Astrocyte of the spinal cord (primary cell): ENCODE measurements around the gene GNAQ.

Experiments used
- DNase-seq: peaks from one replicate; pipeline ENCODE4 v3.0.0; 2011; ENCODE audit warnings: low read depth, low spot score
- H3K4me3 ChIP-seq: 2 replicates; pipeline ENCODE4 v1.5.1; 2011; ENCODE audit warnings: low read depth, mild to moderate bottlenecking, low read length, moderate library complexity
- CTCF ChIP-seq: IDR thresholded peaks from 2 replicates; pipeline ENCODE4 v1.5.1; 2012; ENCODE audit warnings: low read depth, mild to moderate bottlenecking, low read length, inconsistent platforms
- in situ Hi-C: cut with HindIII; loops from 2 replicates; pipeline ENCODE4 v1.10.0; 2017; ENCODE audit warnings: low sequenced_read_pairs

Gene GNAQ

GRCh38 chr9:78000221-78000620 is 31.4 kb downstream of the GNAQ start:
- in situ Hi-C loops = no loop called here
- TF ChIP-seq CTCF = no peak
- no peak for DNase-seq
- H3K4me3 ChIP-seq = no peak overlapping the region

- TF ChIP-seq CTCF = no peak
- in situ Hi-C loops = no loop called here
- H3K4me3 ChIP-seq = no peak overlapping the region
- DNase-seq = peak; percentile 34
Observed at GRCh38 chr9:77999231-77999631, 32.4 kb downstream of the GNAQ start.

GRCh38 chr9:77997611-77998284 is 33.9 kb downstream of the GNAQ start:
- H3K4me3 ChIP-seq = no peak overlapping the region
- no peak for TF ChIP-seq CTCF
- in situ Hi-C loops = no loop called here
- DNase-seq = no peak

GRCh38 chr9:77996696-77997095 is 34.9 kb downstream of the GNAQ start:
- in situ Hi-C loops = no loop called here
- H3K4me3 ChIP-seq = no peak overlapping the region
- no peak for TF ChIP-seq CTCF
- DNase-seq = no peak

- no peak for TF ChIP-seq CTCF
- no peak for DNase-seq
- H3K4me3 ChIP-seq = no peak overlapping the region
- in situ Hi-C loops = no loop called here
Observed at GRCh38 chr9:77991191-77991590, 40.4 kb downstream of the GNAQ start.

DNA sequence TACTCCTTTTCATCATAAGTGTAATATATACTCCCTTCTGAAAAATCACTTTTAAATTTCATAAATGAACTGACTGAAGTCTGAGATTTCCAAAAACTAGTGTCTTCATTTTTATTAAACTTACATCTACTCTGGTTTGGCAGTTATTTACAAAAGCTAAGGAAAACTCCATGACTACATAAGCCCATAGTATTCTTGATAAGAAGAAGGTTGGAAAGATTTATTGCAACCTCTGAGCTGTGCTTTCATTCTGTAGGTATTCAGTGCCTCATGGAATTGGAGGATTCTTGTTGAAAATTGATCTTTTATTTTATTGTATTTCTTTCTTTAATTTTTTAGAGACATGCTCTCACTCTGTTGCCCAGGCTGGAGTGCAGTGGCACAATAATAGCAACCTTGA is 41.7 kb downstream of the GNAQ start:
- no peak overlapping the region for H3K4me3 ChIP-seq
- DNase-seq = no peak
- in situ Hi-C loops = no loop called here
- TF ChIP-seq CTCF = no peak
